HG03066 (cell line): ENCODE results near the gene KRT79.

Experiments
- ATAC-seq: cut with Tn5 transposase; IDR thresholded peaks from one replicate; pipeline ENCODE4 v1.9.1; 2021; ENCODE audit warnings: low read depth; ENCODE audit not compliant: unreplicated experiment

Gene KRT79

DNA sequence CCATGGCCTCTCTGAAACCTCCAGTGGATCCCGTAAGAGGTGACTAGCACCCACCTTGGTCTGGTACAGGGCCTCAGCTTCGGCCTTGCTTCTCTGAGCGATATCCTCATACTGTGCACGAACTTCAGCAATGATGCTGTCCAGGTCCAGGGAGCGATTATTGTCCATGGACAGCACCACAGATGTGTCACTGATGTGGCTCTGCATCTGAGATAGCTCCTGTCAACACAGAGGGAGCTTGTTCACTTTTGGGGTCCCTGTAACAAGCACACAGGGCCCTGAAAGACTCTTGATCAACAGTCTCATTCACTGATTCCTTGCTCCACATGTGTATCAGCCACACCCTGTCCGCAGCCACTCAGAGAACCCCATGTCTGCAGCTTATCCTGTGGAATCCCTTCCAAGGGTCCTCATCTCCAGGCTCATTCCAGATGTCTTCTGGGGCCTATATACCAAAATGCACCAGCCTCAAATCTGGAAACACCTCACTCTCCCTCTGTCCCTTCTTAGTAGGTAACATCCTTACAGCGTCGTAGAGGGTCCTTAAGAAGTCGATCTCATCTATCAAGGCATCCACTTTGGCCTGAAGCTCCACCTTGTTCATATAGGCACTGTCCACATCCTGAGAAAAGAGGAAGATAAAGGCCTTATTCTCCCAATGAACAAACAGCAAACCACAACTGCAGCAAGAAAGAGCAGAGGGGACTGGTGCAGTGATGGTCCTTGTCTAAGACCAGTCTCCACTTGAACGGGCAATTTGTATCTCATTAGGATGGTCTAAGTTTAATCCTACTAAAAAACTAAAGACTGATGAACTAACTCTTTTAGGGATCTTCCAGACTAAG is 41.7 kb downstream of the KRT79 start:
- ATAC-seq, result no peak

DNA sequence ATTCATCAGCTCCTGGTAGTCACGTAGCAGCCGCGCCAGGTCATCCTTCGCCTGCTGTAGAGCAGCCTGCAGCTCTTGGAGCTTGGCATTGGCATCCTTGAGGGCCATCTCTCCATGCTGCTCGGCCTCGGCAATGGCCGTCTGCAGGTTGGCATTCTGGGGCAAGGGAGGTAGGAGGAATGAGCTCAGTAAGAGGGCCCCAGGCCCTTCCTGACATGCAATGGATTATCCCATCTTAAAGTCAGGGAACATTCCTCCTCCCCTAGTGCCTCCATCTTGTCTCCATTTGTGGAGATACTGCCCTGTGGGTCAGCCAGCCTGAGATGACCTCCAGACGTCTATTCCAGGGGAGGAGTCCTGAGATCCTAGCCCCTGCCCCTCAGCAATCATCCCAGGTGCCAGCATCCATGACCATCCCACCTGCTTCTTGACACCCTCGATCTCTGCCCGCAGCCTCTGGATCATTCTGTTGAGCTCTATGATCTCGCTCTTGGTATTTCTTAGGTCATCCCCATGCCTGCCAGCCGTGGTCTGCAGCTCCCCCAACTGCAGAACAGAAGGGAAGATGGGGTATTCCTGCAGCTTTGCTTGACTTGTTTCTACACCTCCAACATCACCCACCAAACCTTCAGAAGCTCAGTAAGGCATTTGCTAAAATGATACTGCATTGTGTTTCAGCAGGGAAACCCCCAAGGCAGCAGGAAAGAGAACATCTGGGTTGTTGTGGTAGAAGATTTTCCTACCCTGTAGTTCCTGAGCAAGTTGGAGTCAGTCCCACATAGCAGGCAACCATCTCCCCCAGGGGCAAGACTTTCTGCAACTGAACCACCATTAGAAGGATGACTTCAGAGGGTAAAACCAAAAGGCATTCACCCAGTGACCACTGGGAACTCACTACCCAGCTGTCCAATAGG is 42.6 kb downstream of the KRT79 start:
- ATAC-seq, result no peak

GRCh38 chr12:52790427-52791270 is 43.5 kb downstream of the KRT79 start:
- ATAC-seq, result no peak

GRCh38 chr12:52789637-52790426 is 44.3 kb downstream of the KRT79 start:
- no peak for ATAC-seq

- no peak for ATAC-seq
Measured at GRCh38 chr12:52788876-52789636, 45.1 kb downstream of the KRT79 start.

GRCh38 chr12:52788192-52788875 is 45.8 kb downstream of the KRT79 start:
- ATAC-seq, result no peak

- ATAC-seq, result no peak
Measured at GRCh38 chr12:52787324-52788191, 46.6 kb downstream of the KRT79 start.

- no peak for ATAC-seq
Measured at GRCh38 chr12:52784909-52785308, 49.2 kb downstream of the KRT79 start.

DNA sequence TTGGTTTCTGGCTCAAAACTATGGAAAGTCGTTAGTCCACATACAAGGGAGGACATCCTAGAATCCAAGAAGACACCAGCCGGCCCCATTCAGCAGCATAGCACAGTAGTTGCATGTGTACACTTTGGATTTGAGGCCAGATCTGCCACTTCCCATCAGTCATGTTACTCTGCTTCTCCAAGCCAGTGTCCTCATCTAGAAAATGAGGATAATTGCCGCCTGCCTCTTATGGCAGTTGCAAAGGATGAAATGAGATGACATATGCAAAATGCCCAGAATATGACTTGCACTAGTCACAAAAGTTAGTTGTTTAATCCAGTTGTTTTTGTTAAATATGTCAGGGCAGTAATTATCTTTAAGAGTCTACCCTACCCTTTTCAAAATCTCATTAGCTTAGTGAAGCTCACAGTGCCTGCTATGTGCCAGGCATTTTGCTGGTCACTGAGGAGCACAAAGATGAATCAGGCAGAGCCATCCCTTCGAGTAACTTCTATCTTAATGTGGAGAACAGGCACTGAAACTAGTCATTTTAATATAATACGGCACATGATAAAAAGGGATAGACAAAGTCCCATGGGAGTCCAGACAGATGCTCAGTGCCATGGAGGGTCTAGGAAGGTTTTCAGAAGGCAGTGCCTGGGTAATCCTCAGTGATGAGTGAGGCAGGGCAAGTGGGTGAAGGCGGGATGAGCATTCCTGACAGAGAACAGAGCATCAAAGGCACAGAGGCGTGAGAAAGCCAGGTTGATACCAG is 50.4 kb downstream of the KRT79 start:
- no peak for ATAC-seq

- ATAC-seq, result no peak
Measured at GRCh38 chr12:52782502-52782901, 51.6 kb downstream of the KRT79 start.

GRCh38 chr12:52781399-52782082 is 52.6 kb downstream of the KRT79 start:
- ATAC-seq, result no peak

- ATAC-seq, result no peak
Measured at GRCh38 chr12:52779914-52780313, 54.2 kb downstream of the KRT79 start.

- no peak for ATAC-seq
Measured at GRCh38 chr12:52778833-52779232, 55.3 kb downstream of the KRT79 start.

DNA sequence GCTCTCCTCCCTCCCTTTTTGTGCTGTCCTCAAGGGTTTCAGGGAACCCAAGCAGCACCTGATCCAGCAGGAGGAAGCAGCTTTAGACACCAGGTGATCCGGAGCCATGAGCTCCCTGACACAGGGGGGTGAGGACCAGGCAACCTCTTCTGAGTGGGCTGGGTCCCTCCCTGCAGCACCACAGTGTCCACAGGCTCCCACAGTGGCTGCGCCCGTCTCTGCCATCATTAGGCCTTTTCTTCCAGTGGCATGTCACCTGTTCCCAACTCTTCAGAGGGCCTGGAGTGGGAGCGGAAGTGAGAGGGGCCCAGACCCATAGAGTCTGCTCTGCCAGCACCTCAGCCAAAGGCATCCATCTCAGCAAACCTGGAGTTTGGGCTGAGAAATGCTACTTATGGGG is 56.5 kb downstream of the KRT79 start:
- ATAC-seq, result no peak

GRCh38 chr12:52776913-52777395 is 57.2 kb downstream of the KRT79 start, which contains the start of gene KRT76:
Gene KRT76 (minus strand): TSS chr12:52777345. CDS start chr12:52777291, 54 bp downstream.
- no peak for ATAC-seq

DNA sequence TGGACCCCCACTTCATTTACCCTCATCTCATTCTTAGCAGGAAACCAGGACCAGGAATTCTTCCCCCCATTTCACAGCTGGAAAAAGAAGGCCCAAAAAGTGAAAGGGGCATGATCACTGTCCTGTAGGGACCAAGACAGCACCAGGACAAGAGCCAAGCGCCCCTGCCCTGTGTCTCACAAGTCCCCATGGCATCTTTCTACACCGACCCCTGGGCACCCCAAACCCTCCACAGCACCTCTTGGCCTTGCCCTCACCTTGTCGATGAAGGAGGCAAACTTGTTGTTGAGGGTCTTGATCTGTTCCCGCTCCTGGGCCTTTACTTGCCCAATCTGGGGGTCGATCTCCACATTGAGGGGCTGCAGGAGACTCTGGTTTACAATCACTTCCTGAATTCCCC is 57.7 kb downstream of the KRT79 start:
- ATAC-seq, result no peak
